Pons (tissue), 1 donor: ENCODE data around the gene AMPD3.

Experiments used
- DNase-seq: peaks from one replicate; pipeline ENCODE4 v3.0.0-alpha.2; 2016; ENCODE audit warnings: low spot score

The AMPD3 gene

DNA sequence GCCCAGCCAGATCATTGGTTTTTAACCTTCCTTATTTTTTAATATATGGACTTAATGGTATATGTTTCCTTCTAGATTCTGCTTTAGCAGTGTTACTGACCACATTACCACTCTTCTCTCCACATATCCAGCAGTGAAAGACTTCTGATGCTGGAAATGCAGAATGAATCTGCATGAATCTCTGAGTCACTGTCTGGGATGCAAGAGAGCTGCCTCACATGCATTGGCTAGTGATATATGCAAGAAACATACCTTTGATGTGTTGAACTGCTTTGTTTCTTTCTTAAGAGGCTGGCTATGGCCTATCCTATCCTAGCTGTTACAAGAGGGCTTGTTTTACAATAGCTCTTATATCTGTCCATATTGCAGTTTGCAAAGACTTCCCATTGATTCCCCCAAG, 16.6 kb upstream of the AMPD3 start:
- no peak for DNase-seq

DNA sequence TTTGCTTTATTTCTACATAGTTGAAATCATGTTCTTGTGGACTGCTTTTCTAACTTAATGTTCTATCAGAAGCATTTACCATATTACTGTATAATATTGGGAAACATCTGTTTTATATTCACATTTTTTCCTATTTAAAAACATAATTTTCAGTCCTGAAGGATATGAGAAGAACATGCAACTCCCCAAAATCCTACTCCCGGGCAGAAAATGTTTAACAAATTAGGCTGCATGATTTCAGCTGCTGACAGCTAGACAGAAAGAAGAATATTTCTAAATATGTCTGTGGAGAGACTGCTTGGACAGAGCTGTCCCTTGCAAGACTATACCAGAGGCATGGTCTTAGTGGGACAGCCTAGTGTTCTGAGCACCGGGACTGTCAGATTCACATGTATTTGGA, 15.7 kb upstream of the AMPD3 start:
- no peak for DNase-seq

DNA sequence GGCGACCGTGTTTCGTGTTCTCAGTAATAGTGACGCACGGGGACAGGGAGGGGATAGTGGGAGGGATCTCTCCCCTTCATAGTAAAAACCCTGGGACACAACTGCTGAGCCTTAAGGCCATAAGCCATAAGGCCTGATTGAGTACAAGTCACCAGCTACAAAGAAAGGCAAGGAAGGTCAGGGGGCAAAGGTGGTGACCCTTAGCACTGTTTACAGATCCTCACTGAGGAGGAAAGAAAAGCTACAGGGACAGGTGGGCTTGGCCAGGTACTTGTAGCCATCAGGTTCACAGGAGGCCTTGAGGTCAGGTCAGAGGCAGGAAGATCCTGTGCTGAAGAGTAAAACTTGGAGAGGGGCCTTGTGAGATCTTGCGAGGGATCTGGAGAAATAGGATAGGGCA, 15.1 kb upstream of the AMPD3 start:
- no peak for DNase-seq

DNA sequence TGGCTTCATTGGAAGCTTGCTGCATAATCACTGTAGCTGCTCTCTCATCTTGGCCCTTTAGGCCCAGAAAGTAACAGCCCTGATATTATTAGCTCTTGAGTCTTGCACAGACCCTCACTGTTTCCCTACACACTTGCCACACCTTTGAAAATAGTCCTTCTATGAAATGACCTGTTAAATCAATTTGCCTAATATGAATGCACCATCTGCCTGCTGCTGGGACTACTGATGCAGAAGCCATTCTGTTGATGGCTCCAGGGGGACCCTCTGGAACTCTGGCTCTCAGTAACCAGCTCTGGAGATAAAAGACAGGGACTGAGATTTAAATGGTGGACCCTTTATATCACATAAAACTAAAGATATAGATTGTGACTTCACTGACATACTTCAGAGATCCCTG, 14.7 kb upstream of the AMPD3 start:
- no peak for DNase-seq

DNA sequence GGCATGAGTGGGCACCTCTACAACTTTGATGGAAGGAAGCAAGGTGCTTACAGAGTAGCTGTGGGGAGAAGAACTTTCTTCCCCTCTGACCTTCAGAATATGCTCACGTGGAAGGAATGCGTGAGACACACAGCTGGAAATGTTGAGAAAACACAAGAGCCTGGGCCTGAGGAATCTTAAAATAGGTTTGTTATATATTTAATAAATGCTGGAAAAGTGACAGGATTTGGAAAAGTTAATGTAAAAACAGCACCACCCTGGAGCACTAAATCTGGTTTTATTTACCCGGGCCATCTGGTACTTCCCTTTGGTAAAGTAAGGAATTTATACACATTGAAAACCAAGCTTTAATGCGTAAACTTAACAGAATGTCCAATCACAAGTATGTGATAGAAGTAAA, 14.0 kb upstream of the AMPD3 start:
- no peak for DNase-seq

DNA sequence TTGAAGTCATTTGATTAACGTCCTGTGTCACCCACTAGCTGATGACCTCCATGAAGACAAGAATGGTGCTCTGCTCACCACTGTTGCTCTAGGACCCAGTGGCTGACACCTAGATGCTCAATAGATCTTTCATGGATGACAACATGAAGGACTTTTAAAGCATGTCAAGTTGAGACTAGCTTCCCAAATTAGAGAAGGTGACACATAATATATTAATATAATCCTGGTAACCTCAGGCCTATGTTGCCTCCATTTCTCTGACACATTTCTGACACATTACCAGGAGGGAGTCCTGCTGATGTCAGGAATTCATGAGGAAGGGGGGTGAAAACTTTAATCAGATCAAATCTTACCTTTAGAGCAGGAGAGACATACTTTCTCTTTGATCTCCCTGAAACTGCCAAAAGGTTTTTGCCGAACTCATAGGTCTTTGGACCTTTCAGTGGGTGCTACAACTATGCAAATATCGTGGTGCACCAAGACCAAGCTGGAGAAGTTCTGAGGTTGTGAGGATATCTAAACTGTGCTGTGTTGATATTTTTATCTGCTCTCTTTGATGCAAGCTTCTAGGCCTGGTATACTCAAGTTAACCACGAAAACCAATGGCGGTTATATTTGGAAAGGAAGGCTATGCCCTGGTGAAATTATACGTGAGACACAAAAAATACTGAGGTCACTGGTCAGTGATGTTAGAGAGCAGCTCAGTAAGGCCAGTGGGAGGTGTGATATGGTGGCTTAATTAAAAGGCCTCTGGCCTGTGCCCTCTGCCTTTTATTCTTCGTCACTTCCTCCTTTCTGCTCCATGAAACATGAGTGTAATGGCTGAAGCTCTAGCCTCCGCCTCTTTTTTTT, 13.2 kb upstream of the AMPD3 start:
- no peak for DNase-seq

DNA sequence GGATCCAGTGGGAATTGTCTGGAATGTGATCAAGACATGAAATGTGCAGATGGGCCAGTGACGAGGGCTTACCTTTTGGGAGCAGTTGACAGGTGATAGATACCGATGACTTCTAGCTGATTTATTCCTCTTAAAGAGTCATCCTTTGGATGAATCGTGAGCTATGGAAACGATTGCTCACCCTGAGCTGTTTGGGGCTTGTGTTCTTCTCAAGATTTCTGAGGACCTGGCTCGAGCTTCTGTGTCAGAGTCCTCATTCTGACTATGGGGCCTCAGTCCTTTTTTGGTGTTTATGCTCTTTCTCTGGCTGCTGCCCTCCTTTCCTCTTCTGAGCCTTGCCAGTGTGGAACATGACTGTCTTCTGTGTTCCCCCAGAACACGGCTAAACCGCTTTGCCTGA, 11.9 kb upstream of the AMPD3 start:
- no peak for DNase-seq

DNA sequence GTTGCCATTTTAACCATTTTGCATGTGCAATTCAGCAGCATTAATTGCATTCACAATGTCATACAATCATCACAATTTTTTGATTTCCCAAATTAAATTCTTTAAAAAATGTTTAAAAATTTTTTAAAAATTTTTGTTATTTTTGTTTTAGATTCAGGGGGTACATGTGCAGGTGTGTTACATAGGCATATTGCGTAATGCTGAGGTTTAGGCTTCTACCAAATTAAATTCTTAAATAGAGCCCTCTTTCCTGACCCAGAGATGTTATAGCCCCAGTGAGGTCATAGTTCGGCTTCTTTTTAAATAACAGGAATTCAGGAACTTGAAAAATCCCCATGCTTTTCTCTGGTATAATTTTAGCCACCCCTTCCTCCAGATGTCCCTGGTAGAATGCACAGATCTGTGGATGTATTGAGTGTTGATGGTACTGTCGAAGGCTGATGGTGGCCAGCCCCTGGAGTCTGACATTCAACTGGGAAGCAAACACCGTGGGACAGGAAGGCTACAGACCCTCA, 11.3 kb upstream of the AMPD3 start:
- DNase-seq = no peak

DNA sequence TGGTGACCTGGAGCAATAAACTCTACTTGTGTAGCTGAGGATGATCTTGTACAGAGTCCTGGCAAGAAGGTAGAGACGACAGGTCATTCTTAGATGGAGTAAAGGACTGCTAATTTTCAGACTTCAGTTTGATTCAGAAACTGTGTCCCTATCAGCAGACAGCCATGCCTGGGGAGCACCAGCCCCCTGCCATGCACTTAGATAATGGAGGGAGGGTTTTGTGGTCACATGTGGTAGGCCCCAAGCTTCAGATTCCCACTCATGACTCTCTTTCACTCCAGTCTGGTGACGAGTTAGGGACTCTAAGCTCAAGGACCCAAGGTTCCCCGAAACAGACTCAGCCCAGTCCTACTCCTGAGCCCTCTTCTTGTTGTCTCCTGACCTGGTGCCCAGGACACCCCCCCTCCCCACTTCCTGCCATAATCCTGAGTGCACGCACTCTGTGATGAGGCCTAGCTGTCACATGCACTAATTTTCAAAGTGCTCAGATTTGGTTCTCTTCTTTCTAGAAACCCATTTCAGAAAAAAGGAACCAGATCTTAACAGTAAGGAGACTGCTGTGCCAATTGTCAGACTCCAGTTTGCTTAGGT, 10.2 kb upstream of the AMPD3 start:
- DNase-seq = no peak

DNA sequence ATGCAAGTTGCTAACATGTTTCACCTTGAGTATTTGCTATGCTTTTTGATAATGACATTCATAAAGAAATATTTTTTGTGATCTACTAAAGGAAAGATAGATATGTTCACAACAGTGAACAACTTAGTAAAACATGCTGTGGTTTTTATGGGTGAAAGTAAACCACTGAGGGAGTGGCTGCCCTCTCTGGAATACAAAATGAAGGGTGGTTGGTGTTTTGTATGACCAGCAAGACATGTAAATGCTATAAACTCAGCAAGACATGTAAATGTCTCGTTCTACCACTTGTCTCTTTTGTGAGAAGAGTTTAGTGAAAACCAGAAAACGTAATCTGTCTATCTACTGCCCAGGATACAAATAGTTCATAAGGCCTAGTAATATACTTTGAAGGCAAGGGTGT, 7.6 kb upstream of the AMPD3 start:
- DNase-seq = no peak

DNA sequence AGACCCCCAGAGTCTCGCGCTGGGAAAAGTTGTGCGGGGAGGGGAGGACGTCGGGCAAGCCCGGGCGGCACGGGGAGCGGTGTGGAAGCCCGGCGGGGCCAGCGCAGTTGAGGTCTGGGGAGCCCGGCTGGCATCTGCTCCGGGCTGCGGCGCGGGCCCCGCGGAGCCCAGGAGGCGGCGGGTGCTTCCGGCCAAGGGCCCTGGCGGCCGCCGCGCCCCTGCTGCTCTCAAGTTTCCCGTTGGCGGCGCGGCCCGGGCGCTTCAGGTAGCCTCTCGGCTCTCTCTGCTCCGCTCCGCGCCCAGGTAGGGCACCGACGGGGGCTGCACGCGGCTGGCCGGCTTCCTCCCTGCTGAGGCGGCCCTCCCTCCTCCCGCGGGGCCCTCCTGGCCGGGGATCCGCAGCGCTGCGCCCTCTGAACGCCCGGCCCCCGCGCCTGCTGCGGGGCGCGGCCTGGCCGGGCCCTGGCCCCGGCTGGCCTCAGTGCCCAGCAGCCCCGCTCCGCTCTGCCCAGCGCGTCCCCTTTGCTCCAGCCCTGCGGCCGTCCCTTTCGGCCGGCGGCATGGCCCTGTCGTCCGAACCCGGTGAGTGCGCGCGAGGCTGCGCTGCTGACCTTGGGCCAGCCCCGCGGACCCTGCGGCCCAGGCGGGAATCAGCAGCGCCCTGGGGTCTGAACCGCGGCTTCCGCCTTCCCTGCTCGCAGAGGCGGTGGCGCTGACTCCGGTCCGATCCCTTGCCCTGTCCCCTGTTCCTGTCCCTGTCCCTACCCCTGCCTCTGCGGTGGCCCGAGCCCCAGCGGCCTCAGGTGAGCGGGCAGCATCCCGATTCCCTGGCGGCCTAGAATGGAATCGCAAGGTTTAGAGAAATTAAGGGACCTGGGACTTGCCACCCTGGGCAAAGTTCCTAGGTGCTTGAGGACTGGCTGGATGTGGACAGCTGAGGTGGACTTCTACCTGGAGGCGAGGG, 4.3 kb upstream of the AMPD3 start:
- DNase-seq = no peak

DNA sequence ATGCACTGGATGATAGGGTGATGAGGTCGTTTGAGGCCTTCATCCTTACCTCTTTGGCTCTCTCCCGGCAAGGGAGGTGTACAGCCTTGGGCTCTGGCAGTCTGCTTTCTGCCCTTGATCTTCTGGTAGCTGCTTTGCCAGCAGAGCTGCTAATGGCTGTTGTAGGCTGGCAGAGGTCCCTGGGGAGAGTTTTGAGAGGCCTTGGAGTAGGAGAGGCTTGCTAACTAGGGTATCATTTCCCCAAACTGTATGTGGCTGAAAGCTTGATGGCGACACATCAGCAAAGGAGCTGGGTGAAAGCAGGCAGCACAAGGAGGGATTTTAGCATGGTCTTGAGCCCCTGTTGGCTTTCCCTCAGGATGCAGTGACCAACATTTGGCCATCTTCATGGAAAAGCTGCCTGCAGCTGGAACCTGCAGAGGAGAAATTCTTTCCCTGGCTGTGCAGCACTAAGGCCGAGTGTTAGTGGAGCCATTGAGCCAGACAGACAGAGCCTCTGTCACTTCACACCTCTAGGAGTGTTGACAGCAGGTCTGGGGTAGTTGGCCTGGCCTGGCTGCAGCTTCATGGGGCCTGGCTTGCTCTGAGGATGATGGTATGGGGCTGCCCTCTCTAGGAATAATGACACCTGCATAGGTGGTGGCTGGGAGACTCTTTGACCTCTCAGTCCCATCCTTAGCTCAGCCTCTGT, 3.5 kb upstream of the AMPD3 start:
- DNase-seq = peak; percentile 53

DNA sequence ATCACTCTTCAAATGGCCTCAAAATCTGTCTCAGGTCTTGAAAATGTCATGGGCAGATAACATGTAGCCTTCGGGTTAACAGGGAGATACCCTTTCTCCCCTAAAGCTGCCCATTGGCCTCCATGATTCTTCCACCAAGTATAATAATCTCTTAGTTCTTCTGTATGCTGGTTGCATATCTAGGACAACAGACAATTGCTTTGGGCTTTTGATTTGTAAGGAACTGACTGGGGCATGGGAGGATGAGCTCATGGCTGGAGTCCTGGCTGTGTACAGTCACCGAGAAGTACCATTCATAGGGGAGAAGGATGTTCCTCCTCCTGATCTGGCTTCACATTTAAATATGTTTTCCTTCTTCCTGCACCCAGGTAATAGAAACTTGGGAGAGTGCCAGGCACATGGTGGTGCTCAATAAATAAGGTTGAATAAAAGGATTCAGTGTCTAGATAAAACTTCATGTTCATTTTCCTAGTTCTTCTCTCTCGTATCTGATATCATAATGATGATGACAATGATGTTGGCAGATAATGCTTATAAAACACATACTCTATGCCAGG, 2.8 kb upstream of the AMPD3 start:
- peak; percentile 88 for DNase-seq

DNA sequence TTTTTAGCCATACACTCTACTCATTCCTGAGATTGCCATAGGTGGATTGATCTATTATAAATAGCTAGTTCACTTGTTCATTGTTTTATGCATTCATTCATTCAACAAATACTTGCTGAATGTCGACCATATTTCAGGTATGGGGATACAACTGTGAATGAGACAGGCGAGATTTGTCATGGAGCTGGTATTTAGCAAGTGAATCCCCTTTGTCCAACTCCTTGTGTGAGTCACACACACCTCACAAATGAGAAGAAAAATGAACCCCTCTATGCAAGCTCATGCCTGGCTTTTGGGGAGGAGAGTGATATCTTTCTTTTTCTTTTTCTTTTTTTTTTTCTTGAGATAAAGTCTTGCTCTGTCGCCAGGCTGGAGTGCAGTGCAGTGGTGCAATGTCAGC, 1.8 kb upstream of the AMPD3 start:
- no peak for DNase-seq

DNA sequence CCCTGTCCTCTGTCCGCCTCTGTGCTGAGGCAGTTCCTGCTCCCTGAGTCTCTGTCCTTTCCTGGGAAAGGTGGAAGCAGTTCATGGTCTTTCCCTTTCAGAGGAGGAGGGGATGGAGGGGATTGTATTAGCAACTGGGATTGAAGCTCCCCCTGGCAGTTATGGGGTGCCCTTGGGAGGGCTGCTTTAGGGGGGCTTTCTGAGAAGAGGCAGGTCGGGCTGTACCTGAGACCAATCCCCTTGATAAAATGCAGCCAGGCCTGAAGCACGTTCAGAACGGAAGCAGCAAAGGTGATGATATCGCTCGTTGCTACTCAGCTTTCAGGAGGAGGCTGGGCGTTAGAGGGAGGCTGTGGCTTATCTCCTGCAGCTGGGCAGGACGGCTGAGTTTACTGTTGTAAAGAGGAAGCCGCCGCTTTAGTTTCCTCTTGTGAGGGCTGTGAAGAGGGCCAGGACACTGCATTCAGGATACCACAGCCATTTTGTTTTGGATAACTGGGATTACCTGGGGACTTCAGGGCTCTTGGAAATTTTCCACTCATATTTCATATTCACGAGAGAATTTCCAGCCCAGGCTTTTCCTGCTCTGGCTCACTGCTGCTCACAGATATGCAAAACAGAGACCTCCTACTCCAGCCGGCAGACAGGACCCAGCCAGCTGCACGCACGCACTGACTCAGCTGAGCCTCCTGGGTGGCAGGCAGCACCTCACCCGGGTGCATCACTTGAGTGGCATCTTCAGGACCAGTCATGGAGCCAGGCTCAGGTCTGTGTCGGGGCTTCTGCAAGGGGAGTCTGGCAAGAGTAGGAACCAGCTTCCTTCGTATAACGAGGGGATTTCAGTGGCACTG, 798 bp downstream of the AMPD3 start:
- peak; percentile 72 for DNase-seq

DNA sequence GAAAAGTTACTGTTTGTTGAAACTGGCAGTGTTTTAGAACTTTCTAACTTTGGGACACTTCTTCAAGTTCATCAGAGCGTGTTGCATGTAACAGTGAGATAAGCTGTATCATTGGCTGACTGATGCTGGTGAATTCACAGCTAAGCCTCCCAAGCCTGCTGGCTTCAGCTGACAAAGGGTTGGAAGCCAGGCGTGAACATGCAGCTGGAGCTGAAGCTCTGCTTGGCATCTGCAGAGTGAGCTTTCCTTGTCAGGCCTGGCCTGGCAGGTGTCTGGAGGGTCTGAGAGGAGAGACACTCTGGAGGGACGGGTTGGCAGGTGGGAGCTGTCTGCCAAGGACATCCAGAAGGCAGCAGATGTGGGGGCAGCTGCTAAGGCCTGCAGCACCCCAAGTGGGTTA, 1.5 kb downstream of the AMPD3 start:
- DNase-seq = peak; percentile 57

DNA sequence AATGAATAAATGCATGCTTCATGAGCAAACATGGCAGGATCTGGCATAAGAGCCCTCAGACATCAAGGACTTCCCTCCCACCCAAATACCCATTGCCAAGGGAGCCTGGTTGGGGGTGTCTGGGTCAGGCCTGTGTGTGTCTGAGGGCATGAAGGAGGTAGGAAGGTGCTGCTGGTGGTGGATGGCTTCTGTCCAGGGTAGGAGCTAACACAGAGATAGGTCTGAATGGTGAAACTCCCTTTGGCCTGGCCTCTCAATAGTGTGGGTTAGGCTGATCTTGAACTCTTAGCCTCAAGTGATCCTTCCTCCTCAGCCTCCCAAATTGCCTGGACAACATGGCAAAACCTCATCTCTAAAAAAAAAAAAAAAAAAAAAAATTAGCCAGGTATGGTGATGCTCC, 2.8 kb downstream of the AMPD3 start:
- DNase-seq = no peak

DNA sequence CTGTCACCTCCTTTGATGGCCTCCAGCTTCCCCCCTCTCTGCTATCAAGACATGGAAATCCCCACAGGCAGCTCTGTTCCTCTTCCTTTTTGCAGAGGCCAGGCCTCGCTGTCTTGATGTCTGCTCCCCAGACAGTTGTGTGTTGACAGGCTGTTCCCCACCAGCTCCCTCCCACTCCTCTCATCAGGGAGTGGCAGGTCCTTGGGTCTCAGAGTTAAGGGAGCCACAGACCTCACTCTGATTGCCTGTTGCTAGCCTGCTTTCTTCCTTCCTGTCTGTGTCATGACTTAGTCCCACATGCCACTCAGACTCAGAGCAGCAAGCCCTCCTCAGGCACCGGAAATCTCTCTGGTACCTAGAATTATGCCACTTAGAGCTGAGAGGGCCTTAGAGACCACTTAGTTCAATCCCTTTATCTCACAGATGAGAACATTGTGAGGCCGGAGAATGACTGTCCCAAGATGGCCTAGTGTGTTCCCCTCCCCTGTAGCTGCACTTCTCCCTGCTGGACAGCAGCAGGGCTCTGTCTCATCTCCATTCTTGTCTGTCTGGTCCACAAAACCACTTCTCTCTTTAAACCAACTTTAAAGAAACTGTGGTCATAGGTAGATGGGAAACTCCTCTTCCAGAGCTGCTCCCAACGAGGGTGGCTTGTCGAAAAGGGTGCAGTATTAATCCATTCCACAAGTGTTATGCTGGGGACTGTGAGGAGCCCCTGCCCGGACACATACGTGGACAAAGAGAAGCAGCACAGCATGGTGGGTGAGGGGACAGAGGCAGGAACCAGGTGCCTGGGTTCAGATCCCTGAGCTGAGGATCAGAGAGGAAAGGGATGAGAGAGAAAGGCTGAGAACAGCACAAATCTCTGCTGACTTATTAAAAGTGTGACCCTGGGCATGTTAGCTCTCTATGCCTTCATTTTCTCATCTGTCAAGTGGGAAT, 4.2 kb downstream of the AMPD3 start:
- peak; percentile 68 for DNase-seq

DNA sequence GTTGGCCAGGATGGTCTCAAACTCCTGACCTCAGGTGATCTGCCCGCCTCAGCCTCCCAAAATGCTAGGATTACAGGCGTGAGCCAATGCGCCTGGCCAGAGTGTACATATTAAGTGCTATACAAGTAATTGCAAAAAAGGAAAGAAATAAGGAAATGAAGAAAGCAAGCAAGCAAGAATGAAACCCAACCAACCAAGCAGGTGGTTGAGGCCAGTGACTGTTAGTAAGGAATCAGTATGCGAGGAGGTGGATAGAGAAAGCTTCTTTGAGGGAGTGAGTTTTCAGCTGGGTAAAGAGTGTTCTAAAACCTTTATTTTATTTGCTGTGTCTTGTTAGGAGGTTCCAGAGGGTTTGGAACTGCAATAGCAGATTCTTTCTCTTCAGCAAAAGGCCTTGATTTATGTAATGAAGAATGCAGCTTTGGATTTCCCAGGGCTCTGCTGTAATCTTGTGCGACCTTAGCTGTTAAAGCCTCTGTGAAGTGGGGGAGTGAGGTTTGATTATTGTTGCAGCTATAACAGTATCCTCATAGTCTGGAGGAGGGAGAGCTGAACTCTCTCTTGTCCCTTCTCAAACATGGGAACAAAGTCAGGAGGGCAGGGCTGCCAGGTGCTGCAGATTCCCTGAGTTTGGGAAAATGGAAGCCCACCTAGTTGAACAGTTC, 5.7 kb downstream of the AMPD3 start:
- no peak for DNase-seq
